K562 (cell line): ENCODE measurements around the gene KIF9. TPM values are rescaled to one million over a fixed set of nuclear protein-coding genes. Genes with fewer than 3 reads are reported as not detected.

Experiments used
- ATAC-seq: fragments of 200-7000 bp; cut with Tn5 transposase; 3 replicates; pipeline ENCODE4 v1.9.1; 2020; ENCODE audit warnings: moderate library complexity
- BruUV-seq: library from RNA; stranded (reverse); fragments of 400-500 nt; replicated peaks from 2 replicates; lab custom pipeline; 2021; lab: Mats Ljungman, UMichigan
- CTCF ChIA-PET: fragments of 300-600 bp; formaldehyde crosslinking; extraction: SDS; loops from one replicate; lab custom pipeline; 2021; ENCODE audit warnings: low intra/inter-chr PET ratio; lab: Yijun Ruan, JAX
- POLR2A ChIA-PET: fragments of 300-600, 350-650 bp; sonication (Branson Sonifier 250); formaldehyde crosslinking; extraction: SDS; loops from one replicate; lab custom pipeline; 2021; ENCODE audit warnings: antibody characterized with exemption, inconsistent platforms; lab: Yijun Ruan, JAX
- DNase-seq, 4 experiments: peaks; one replicate each; pipeline versions ENCODE4 v3.0.0 to v3.0.0-alpha.2; 2011 to 2018; ENCODE audit warnings: low spot score in 3 of 4, mixed read lengths in 3 of 4; ENCODE audit errors: extremely low read depth in 1 of 4
- FAIRE-seq: peaks from 2 replicates; lab custom pipeline; 2011; peaks lifted over from hg19 to GRCh38; lab: Jason Lieb, UNC
- H2AFZ ChIP-seq: 2 replicates; pipeline ENCODE4 v1.6.0; 2011; ENCODE audit warnings: low read depth, low read length, control low read depth, inconsistent platforms
- H3K27ac ChIP-seq: fragments of 200-600 bp; 3 replicates; pipeline ENCODE4 v1.8.0; 2011; ENCODE audit warnings: low read depth, mild to moderate bottlenecking, control low read depth, inconsistent platforms, low read length, moderate library complexity, mixed read lengths; ENCODE audit errors: extremely low read depth
- H3K27me3 ChIP-seq, 2 experiments: fragments of 300-600 bp in 1 of 2; 2 replicates in 1 of 2; 3 replicates in 1 of 2; pipeline versions ENCODE4 v1.6.0 to v1.8.0; 2011; ENCODE audit warnings: inconsistent platforms in 2 of 2, low read length in 2 of 2, mild to moderate bottlenecking in 1 of 2, mixed read lengths in 1 of 2, moderate library complexity in 1 of 2; ENCODE audit not compliant: control insufficient read depth in 2 of 2, insufficient read depth in 2 of 2
- H3K36me3 ChIP-seq: fragments of 300-600 bp; 3 replicates; pipeline ENCODE4 v1.8.0; 2011; ENCODE audit warnings: mild to moderate bottlenecking, low read length, inconsistent platforms; ENCODE audit not compliant: control insufficient read depth, insufficient read depth
- H3K4me1 ChIP-seq, 2 experiments: fragments of 200-600 bp in 1 of 2; replicated peaks in 1 of 2; 2 replicates in 1 of 2; 3 replicates in 1 of 2; pipeline versions ENCODE4 v1.5.1 to v1.8.0; 2011; ENCODE audit warnings: inconsistent platforms in 2 of 2, low read length in 2 of 2, mild to moderate bottlenecking in 1 of 2, mixed read lengths in 1 of 2, moderate library complexity in 1 of 2; ENCODE audit not compliant: control insufficient read depth in 2 of 2, insufficient read depth in 2 of 2
- H3K4me2 ChIP-seq: 2 replicates; pipeline ENCODE4 v1.6.1; 2011; ENCODE audit warnings: low read length, control low read depth, inconsistent platforms, mixed read lengths; ENCODE audit not compliant: insufficient read depth
- H3K4me3 ChIP-seq: fragments of 200-600 bp; sonication (generic), shearing (Covaris generic); 2 replicates; pipeline ENCODE4 v1.5.1; 2016; ENCODE audit warnings: control low read depth, inconsistent platforms
- H3K79me2 ChIP-seq: fragments of 200-600 bp; 3 replicates; pipeline ENCODE4 v1.8.0; 2011; ENCODE audit warnings: low read length, inconsistent platforms; ENCODE audit not compliant: control insufficient read depth, insufficient read depth
- H3K9ac ChIP-seq, 2 experiments: 2 replicates each; pipeline versions ENCODE4 v1.6.0 to v1.6.1; 2011; ENCODE audit warnings: low read depth in 2 of 2, low read length in 2 of 2, control low read depth in 1 of 2, inconsistent platforms in 1 of 2, mild to moderate bottlenecking in 1 of 2, mixed read lengths in 1 of 2; ENCODE audit not compliant: insufficient read depth in 1 of 2
- H3K9me1 ChIP-seq: one replicate; pipeline ENCODE4 v1.6.0; 2011; ENCODE audit warnings: inconsistent platforms, mild to moderate bottlenecking, low read length, moderate library complexity; ENCODE audit not compliant: control insufficient read depth, insufficient read depth
- H3K9me3 ChIP-seq: replicated peaks from 2 replicates; pipeline ENCODE4 v1.5.1; 2011; ENCODE audit warnings: low read depth, low read length, inconsistent platforms; ENCODE audit not compliant: control insufficient read depth, insufficient read depth
- H4K20me1 ChIP-seq: replicated peaks from 2 replicates; pipeline ENCODE4 v1.6.1; 2011; ENCODE audit warnings: low read length, inconsistent platforms, mixed read lengths; ENCODE audit not compliant: control insufficient read depth, insufficient read depth
- CCAR2 ChIP-seq: fragments of 200-400 bp; formaldehyde crosslinking; IDR thresholded peaks from 2 replicates; pipeline ENCODE4 v1.6.1; 2017; ENCODE audit warnings: mild to moderate bottlenecking, low read depth, low read length
- EGR1 ChIP-seq: fragments of 450-650 bp; conservative IDR thresholded peaks from 2 replicates; pipeline ENCODE4 v1.6.1; 2017; ENCODE audit warnings: mild to moderate bottlenecking
- EZH2 ChIP-seq: IDR thresholded peaks from 2 replicates; pipeline ENCODE4 v1.6.1; 2012; ENCODE audit warnings: low read depth, mild to moderate bottlenecking, inconsistent platforms, low read length, borderline replicate concordance
- FOXA3 ChIP-seq, 2 experiments: fragments of 450-650 bp in 1 of 2; sonication (generic) in 1 of 2; formaldehyde crosslinking; IDR thresholded peaks in 1 of 2; conservative IDR thresholded peaks in 1 of 2; 2 replicates each; pipeline versions ENCODE4 v1.4.0 to v1.8.0; 2020 to 2022; ENCODE audit warnings: mild to moderate bottlenecking in 2 of 2, missing genetic modification reagents in 1 of 2
- IRF2 ChIP-seq: sonication (generic); formaldehyde crosslinking; IDR thresholded peaks from 2 replicates; pipeline ENCODE4 v1.8.1; 2022; ENCODE audit warnings: mild to moderate bottlenecking, missing genetic modification reagents
- NCOR1 ChIP-seq: fragments of 450-650 bp; IDR thresholded peaks from 2 replicates; pipeline ENCODE4 v1.6.1; 2016; ENCODE audit warnings: mild to moderate bottlenecking, moderate library complexity
- NELFE ChIP-seq: IDR thresholded peaks from 2 replicates; pipeline ENCODE4 v1.6.1; 2011; ENCODE audit warnings: mild to moderate bottlenecking; ENCODE audit not compliant: insufficient read depth, insufficient read length
- POLR2AphosphoS2 ChIP-seq: IDR thresholded peaks from 2 replicates; pipeline ENCODE4 v1.6.1; 2012; ENCODE audit warnings: low read length, improper control_type of control experiment
- SMAD1 ChIP-seq: fragments of 150-350 bp; IDR thresholded peaks from 2 replicates; pipeline ENCODE4 v1.6.1; 2014; ENCODE audit warnings: low read length, low read depth; ENCODE audit not compliant: partially characterized antibody
- STAT5B ChIP-seq: fragments of 250-450 bp; sonication (Bioruptor Pico); IDR thresholded peaks from 2 replicates; pipeline ENCODE4 v1.8.0; 2021; ENCODE audit warnings: mild to moderate bottlenecking, inconsistent platforms
- ZNF766 ChIP-seq: fragments of 200-800 bp; sonication (Bioruptor generic); conservative IDR thresholded peaks from 2 replicates; pipeline ENCODE4 v1.6.1; 2016; ENCODE audit warnings: missing genetic modification characterization, missing compliant biosample characterization
- WGBS: fragments of 100-300 bp; shearing (Covaris generic); methylation state at CpG from one replicate; pipeline ENCODE4 v1.1.6; 2016; ENCODE audit warnings: low coverage, mixed read lengths; ENCODE audit not compliant: insufficient coverage; ENCODE audit errors: missing lambda C conversion rate; 5-methylcytosine and 5-hydroxymethylcytosine counted together
- in situ Hi-C: fragments of 300-500 bp; cut with MboI; formaldehyde crosslinking; loops from 4 replicates; pipeline ENCODE4 v1.15.0; 2018; ENCODE audit warnings: inconsistent platforms, mixed read lengths
- intact Hi-C: fragments of 100-400 bp; cut with micrococcal nuclease; formaldehyde crosslinking; loops from 2 replicates; pipeline ENCODE4 v1.14.2; 2022
- polyA plus RNA-seq, 8 experiments: library from polyadenylated mRNA; depleted of rRNA in 4 of 8; stranded (reverse) in 5 of 8; unstranded in 3 of 8; fragments of >200 nt; fragmentation: Nextera tagmentation in 2 of 8; fragmentation: Illumina TruSeq in 1 of 8; extraction: Ambion mirVana in 2 of 8; extraction: Trizol in 1 of 8; gene quantifications; 2 replicates each; pipeline versions ENCODE4 v1.2.1 to v1.2.3, GENCODE V29; 2011 to 2014; ENCODE audit warnings: inconsistent platforms in 1 of 8, missing spikeins in 1 of 8
- total RNA-seq, 7 experiments: library from RNA; depleted of rRNA in 6 of 7; stranded (reverse); fragments of >200 nt in 6 of 7; fragmentation: Illumina TruSeq in 2 of 7; extraction: Trizol in 2 of 7; gene quantifications; 2 replicates each; pipeline versions ENCODE4 v1.2.1 to v1.2.3, GENCODE V29; 2011 to 2021; ENCODE audit warnings: low replicate concordance in 1 of 7
- TF ChIP-seq, protein P1 (sequence below): sonication (generic); formaldehyde crosslinking; IDR thresholded peaks from 2 replicates; pipeline ENCODE4 v1.8.0; 2023; ENCODE audit warnings: missing genetic modification reagents, mild to moderate bottlenecking, borderline replicate concordance
- TF ChIP-seq, protein P2 (sequence below): fragments of 450-650 bp; IDR thresholded peaks from 2 replicates; pipeline ENCODE4 v1.7.1; 2018; ENCODE audit warnings: mild to moderate bottlenecking, low read depth; ENCODE audit not compliant: partially characterized antibody

KIF9 gene
- total and polyA plus RNA-seq, 9 of the 15 experiments (the other 6 are each of a cell fraction or from before 2014, with no cell fraction given): 16.9 to 56.9 (median 25.0) TPM

- H3K79me2 ChIP-seq: no peaks in the 10 kb centered on the region
- H3K9me3 ChIP-seq: no peaks in the 10 kb centered on the region
- intact Hi-C loops: no loop called here
- no peaks in the 10 kb centered on the region for H4K20me1 ChIP-seq
- no peak overlapping the region for H3K27ac ChIP-seq
- no peaks in the 10 kb centered on the region for H3K27me3 ChIP-seq
- peak; percentile 23; the same call in 2 of the 3 replicates for ATAC-seq
- no peak overlapping the region for H2AFZ ChIP-seq
- 58% methylated on average over 3 of the region's 3 CpGs for whole genome bisulfite sequencing
- in situ Hi-C loops: no loop called here
- FAIRE-seq: no peak
- ChIA-PET CTCF (no interaction called here), POLR2A (interaction anchor here (0.7 kb wide), 1 partner anchor 811 kb away, joined by 3 read pairs; no protein-coding TSS in a partner anchor)
- H3K4me1 ChIP-seq: 0 out of 5 replicates have a peak, but pooled peaks cover 0 to 2% of the 10 kb centered on the region in 2 experiments
- no peak overlapping the region; a peak in 1 of 4 replicates for H3K9ac ChIP-seq
- H3K9me1 ChIP-seq: no peaks in the 10 kb centered on the region
- BruUV-seq: no TSS peak
- no peak for DNase-seq
- no peak overlapping the region for H3K4me2 ChIP-seq
- H3K36me3 ChIP-seq: no peaks in the 10 kb centered on the region
- H3K4me3 ChIP-seq: no peak overlapping the region
- TF ChIP-seq POLR2AphosphoS2 (no peak), FOXA3 (CRISPR knock-in tag; conservative IDR thresholded peaks at IDR 0.05 in 1 of 2, IDR thresholded peaks at IDR 0.05 in 1 of 2) (no peak), SMAD1 (no peak), NELFE (no peak), STAT5B (CRISPR knock-in tag) (no peak), EGR1 (no peak), ZNF766 (no peak), NCOR1 (no peak), EZH2 (no peak), CCAR2 (no peak), IRF2 (CRISPR knock-in tag) (no peak)
- TF ChIP-seq, protein P1, sequence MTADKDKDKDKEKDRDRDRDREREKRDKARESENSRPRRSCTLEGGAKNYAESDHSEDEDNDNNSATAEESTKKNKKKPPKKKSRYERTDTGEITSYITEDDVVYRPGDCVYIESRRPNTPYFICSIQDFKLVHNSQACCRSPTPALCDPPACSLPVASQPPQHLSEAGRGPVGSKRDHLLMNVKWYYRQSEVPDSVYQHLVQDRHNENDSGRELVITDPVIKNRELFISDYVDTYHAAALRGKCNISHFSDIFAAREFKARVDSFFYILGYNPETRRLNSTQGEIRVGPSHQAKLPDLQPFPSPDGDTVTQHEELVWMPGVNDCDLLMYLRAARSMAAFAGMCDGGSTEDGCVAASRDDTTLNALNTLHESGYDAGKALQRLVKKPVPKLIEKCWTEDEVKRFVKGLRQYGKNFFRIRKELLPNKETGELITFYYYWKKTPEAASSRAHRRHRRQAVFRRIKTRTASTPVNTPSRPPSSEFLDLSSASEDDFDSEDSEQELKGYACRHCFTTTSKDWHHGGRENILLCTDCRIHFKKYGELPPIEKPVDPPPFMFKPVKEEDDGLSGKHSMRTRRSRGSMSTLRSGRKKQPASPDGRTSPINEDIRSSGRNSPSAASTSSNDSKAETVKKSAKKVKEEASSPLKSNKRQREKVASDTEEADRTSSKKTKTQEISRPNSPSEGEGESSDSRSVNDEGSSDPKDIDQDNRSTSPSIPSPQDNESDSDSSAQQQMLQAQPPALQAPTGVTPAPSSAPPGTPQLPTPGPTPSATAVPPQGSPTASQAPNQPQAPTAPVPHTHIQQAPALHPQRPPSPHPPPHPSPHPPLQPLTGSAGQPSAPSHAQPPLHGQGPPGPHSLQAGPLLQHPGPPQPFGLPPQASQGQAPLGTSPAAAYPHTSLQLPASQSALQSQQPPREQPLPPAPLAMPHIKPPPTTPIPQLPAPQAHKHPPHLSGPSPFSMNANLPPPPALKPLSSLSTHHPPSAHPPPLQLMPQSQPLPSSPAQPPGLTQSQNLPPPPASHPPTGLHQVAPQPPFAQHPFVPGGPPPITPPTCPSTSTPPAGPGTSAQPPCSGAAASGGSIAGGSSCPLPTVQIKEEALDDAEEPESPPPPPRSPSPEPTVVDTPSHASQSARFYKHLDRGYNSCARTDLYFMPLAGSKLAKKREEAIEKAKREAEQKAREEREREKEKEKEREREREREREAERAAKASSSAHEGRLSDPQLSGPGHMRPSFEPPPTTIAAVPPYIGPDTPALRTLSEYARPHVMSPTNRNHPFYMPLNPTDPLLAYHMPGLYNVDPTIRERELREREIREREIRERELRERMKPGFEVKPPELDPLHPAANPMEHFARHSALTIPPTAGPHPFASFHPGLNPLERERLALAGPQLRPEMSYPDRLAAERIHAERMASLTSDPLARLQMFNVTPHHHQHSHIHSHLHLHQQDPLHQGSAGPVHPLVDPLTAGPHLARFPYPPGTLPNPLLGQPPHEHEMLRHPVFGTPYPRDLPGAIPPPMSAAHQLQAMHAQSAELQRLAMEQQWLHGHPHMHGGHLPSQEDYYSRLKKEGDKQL (CRISPR knock-in tag): no peak
- TF ChIP-seq, protein P2, sequence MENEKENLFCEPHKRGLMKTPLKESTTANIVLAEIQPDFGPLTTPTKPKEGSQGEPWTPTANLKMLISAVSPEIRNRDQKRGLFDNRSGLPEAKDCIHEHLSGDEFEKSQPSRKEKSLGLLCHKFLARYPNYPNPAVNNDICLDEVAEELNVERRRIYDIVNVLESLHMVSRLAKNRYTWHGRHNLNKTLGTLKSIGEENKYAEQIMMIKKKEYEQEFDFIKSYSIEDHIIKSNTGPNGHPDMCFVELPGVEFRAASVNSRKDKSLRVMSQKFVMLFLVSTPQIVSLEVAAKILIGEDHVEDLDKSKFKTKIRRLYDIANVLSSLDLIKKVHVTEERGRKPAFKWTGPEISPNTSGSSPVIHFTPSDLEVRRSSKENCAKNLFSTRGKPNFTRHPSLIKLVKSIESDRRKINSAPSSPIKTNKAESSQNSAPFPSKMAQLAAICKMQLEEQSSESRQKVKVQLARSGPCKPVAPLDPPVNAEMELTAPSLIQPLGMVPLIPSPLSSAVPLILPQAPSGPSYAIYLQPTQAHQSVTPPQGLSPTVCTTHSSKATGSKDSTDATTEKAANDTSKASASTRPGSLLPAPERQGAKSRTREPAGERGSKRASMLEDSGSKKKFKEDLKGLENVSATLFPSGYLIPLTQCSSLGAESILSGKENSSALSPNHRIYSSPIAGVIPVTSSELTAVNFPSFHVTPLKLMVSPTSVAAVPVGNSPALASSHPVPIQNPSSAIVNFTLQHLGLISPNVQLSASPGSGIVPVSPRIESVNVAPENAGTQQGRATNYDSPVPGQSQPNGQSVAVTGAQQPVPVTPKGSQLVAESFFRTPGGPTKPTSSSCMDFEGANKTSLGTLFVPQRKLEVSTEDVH: no peak
Observed at GRCh38 chr3:47259114-47259513, 23.5 kb downstream of the KIF9 start.
